NB4 (cell line): Measurements from ENCODE around the gene ANTKMT.

ENCODE experiments used
- CTCF ChIP-seq: IDR thresholded peaks from one replicate; pipeline ENCODE4 v1.5.1; 2012; ENCODE audit warnings: low read depth, low read length
- MYC ChIP-seq: IDR thresholded peaks from 2 replicates; pipeline ENCODE4 v1.6.1; 2011; ENCODE audit warnings: low read depth, low read length
- POLR2A ChIP-seq: IDR thresholded peaks from 2 replicates; pipeline ENCODE4 v1.6.1; 2011; ENCODE audit warnings: mild to moderate bottlenecking; ENCODE audit not compliant: insufficient read length; ENCODE audit errors: extremely low read depth

GRCh38 chr16:721765-722540 is 1.0 kb downstream of the ANTKMT start:
- TF ChIP-seq CTCF (no peak), POLR2A (no peak), MYC (no peak)
